GM12864 (cell line): ENCODE data around the gene KMT2A.

ENCODE experiments used
- DNase-seq: peaks from one replicate; pipeline ENCODE4 v3.0.0-alpha.2; 2011; ENCODE audit warnings: low read depth
- H3K4me3 ChIP-seq: 2 replicates; pipeline ENCODE4 v1.5.1; 2011; ENCODE audit warnings: mild to moderate bottlenecking, low read depth, low read length, control low read depth
- TF ChIP-seq, protein P1 (sequence below): IDR thresholded peaks from 2 replicates; pipeline ENCODE4 v1.5.1; 2011; ENCODE audit warnings: low read depth, mild to moderate bottlenecking, moderate library complexity, low read length, control low read depth, inconsistent platforms; ENCODE audit errors: missing control alignments

KMT2A gene

DNA sequence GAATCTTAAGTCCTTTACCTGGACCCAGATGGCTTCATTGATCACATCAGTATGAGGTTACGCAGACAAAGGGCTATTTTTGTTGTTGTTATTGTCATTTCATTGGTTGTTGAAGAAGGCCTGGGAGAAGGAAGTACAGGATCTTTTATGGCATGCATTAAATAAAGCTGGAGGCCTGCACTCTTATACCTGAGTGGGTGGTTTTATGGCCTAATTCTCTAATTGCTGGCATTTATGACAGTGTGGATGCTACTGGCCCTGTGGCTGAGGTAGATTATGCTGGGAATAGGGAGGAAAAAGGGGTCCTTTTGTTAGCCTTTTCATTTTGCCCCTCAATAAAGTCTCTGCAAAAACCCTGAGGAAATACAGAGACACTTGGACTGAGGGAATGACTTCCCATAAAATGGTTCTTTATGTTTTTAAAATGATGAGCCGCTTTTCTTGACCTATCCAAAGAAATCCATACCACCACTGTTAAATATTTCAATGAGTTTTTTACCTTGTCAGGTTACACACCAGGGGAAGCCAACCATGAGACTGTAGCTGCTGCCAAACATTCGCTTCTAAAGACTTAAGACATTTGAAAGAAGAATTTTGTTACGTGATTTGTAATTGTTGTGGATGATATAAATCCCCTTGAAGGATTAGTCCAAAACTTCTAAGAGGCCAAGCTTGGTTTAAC lies 6.8 kb downstream of the KMT2A start:
- H3K4me3 ChIP-seq = peak overlapping the region; percentile 1; the same call in 1 of the 2 replicates
- TF ChIP-seq, protein P1, sequence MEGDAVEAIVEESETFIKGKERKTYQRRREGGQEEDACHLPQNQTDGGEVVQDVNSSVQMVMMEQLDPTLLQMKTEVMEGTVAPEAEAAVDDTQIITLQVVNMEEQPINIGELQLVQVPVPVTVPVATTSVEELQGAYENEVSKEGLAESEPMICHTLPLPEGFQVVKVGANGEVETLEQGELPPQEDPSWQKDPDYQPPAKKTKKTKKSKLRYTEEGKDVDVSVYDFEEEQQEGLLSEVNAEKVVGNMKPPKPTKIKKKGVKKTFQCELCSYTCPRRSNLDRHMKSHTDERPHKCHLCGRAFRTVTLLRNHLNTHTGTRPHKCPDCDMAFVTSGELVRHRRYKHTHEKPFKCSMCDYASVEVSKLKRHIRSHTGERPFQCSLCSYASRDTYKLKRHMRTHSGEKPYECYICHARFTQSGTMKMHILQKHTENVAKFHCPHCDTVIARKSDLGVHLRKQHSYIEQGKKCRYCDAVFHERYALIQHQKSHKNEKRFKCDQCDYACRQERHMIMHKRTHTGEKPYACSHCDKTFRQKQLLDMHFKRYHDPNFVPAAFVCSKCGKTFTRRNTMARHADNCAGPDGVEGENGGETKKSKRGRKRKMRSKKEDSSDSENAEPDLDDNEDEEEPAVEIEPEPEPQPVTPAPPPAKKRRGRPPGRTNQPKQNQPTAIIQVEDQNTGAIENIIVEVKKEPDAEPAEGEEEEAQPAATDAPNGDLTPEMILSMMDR = no peak
- DNase-seq = no peak

- no peak for DNase-seq
- TF ChIP-seq, protein P1 = no peak
- no peak overlapping the region; the same call in 1 of the 2 replicates for H3K4me3 ChIP-seq
Observed at GRCh38 chr11:118443590-118444218, 7.4 kb downstream of the KMT2A start.

DNA sequence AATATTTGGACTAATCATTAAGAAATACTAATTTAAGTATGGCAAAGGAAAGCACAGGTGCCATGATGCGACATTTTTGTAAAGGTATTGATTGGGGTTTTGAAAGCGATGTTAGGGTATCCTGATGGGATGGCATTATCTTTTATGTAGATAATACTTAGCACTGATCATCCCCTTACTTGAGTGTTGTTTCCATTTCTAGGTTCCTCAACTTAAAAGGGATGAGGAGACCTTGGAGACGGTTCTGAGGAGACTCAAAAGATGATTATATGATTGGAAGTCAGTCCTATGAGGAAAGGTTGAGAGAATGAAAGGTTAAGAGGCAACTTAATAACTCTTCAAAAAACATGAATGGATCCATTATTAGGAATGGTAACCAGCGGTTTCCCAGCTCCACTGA lies 11.1 kb downstream of the KMT2A start:
- TF ChIP-seq, protein P1 = no peak
- H3K4me3 ChIP-seq = no peak overlapping the region
- DNase-seq = no peak

DNA sequence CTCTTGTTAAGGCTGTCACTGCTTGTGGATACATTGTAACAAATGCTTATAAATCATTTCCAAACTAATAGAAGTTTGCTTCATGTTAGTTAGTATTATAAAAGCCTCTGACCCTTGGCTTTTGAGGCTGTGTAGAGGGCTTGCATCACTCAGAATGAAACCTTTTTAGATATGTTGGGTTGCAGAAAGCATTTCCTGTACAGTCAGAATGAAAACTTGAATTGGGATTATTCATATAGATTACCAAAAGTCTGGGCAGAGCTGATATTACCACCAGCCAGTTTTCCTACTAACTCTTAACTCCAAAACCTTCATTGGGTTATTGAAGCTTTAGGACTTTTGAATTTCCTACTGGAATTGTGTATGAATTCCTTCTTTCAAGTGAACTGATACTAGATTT lies 12.0 kb downstream of the KMT2A start:
- no peak overlapping the region for H3K4me3 ChIP-seq
- TF ChIP-seq, protein P1 = no peak
- DNase-seq = peak; percentile 53

- H3K4me3 ChIP-seq = no peak overlapping the region
- TF ChIP-seq, protein P1 = no peak
- DNase-seq = no peak
Observed at GRCh38 chr11:118449316-118449918, 13.1 kb downstream of the KMT2A start.

DNA sequence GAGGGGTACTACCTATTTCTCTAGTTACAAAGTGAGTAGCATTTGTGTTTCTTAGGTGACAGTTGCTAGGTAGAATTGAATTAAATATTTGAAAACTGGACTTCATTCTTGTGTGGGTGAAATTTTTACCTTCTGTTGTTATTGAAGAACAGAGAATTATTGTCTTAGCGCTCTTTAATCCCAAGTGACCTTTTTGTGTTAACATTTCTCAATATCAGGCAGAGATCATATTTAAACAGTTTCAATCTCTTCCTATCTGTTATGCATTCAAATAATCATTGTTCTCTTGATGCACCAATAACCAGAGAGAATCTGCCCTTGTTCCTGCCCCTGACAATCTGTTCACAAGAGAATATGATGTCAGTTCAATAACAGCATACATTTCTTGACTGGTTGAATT lies 14.2 kb downstream of the KMT2A start:
- no peak for DNase-seq
- H3K4me3 ChIP-seq = no peak overlapping the region
- TF ChIP-seq, protein P1 = no peak
